ENCODE data around the gene MPP2. TPM values are rescaled to one million over a fixed set of nuclear protein-coding genes. Genes with fewer than 3 reads are reported as not detected.

Gene MPP2
- polyA plus RNA-seq, 1 of the 3 experiments (the other 2 are of a cell fraction), result 8.3 TPM

DNA sequence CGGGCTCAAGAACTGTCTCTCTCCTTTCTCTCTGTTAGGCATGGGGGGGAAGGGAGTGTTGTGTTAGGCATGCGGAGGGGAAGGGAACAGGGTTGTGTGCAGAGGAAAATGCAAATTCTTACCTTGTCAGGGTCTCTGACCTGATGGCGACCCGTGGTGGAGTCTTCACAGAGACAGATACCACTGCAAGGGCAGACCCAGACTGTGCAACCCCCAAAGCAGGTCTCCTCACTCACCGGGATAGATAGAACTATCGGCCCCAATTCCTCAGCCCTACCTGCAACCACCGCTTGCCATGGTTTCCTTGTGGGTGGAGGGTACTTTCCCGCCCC lies 9.6 kb upstream of the MPP2 start:
- DNase-seq, result no peak
- no peak overlapping the region for H3K4me3 ChIP-seq (ENCODE audit: low read depth in 2 of 2, low read length in 1 of 2)
- H3K27me3 ChIP-seq (ENCODE audit: insufficient read depth), result peaks cover 2% of the 10 kb centered on the region; the same call in 1 of the 2 replicates
- H3K4me1 ChIP-seq (ENCODE audit: control insufficient read depth in 1 of 2, insufficient read depth in 2 of 2, low read depth in 1 of 2, low read length in 1 of 2), result peaks cover 0 to 7% of the 10 kb centered on the region in 2 experiments; a peak in 1 of 4 replicates
- H3K36me3 ChIP-seq (replicated peaks in 1 of 2; ENCODE audit: control insufficient read depth in 1 of 2, insufficient read depth in 2 of 2, low read length in 1 of 2), result no peaks in the 10 kb centered on the region
- no peak overlapping the region for H2AFZ ChIP-seq (ENCODE audit: low read depth)
- H3K9me3 ChIP-seq, result no peaks in the 10 kb centered on the region
- no peak overlapping the region for H3K9ac ChIP-seq
- no peaks in the 10 kb centered on the region for H3K79me2 ChIP-seq (ENCODE audit: insufficient read depth)
- H3F3A ChIP-seq (replicated peaks; ENCODE audit: insufficient read depth), result no peaks in the 10 kb centered on the region
- no peak for TF ChIP-seq ZBTB33 (IDR thresholded peaks at IDR 0.05; ENCODE audit: borderline replicate concordance, low read depth)
- TF ChIP-seq YY1 (IDR thresholded peaks at IDR 0.05; ENCODE audit: low read depth), result no peak
- no peak for TF ChIP-seq MEF2A (IDR thresholded peaks at IDR 0.05; ENCODE audit: borderline replicate concordance, low read depth)
- no peak for TF ChIP-seq FOXJ3 (CRISPR knock-in tag; IDR thresholded peaks at IDR 0.05)
- H3K4me2 ChIP-seq, result no peak overlapping the region
- POLR2A ChIA-PET, result no interaction called here
- 79% methylated on average over 5 of the region's 8 CpGs for WGBS (ENCODE audit: low lambda C conversion rate)
- CTCF ChIA-PET, result no interaction called here
- no peaks in the 10 kb centered on the region for H3K9me2 ChIP-seq
- no peak overlapping the region for H3K27ac ChIP-seq (ENCODE audit: low read depth in 2 of 2, low read length in 1 of 2)
- no peaks in the 10 kb centered on the region for H4K20me1 ChIP-seq (ENCODE audit: insufficient read depth)

DNA sequence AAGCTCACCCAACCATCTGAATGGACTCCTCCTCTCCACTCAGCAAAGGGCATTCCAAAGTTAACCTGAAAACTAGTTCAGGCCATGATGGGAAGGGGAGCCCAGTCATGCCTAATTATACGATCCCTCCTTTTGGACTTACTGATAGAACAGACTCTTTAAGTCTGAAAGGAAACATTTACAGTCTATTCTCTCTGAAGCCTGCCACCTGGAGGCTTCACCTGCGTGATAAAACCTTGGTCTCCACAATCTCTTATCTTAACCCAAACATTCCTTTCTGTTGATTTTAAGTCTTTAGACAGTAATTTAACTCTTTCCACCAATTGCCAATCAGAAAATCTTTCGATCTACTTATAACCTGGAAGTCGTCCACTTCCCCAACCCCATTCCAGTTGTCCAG lies 9.0 kb upstream of the MPP2 start:
- no peaks in the 10 kb centered on the region for H3K9me3 ChIP-seq
- DNase-seq, result no peak
- H3K4me3 ChIP-seq (ENCODE audit: low read depth in 2 of 2, low read length in 1 of 2), result no peak overlapping the region
- no peak overlapping the region for H3K9ac ChIP-seq
- H4K20me1 ChIP-seq (ENCODE audit: insufficient read depth), result no peaks in the 10 kb centered on the region
- WGBS (ENCODE audit: low lambda C conversion rate), result 66% methylated on average over 4 of the region's 4 CpGs
- H3K4me1 ChIP-seq (ENCODE audit: control insufficient read depth in 1 of 2, insufficient read depth in 2 of 2, low read depth in 1 of 2, low read length in 1 of 2), result peaks cover 0 to 7% of the 10 kb centered on the region in 2 experiments; a peak in 1 of 4 replicates
- no peak overlapping the region for H2AFZ ChIP-seq (ENCODE audit: low read depth)
- H3F3A ChIP-seq (replicated peaks; ENCODE audit: insufficient read depth), result no peaks in the 10 kb centered on the region
- no peaks in the 10 kb centered on the region for H3K79me2 ChIP-seq (ENCODE audit: insufficient read depth)
- H3K9me2 ChIP-seq, result no peaks in the 10 kb centered on the region
- peaks cover 7% of the 10 kb centered on the region; the same call in 1 of the 2 replicates for H3K27me3 ChIP-seq (ENCODE audit: insufficient read depth)
- ChIA-PET CTCF (no interaction called here), POLR2A (no interaction called here)
- no peaks in the 10 kb centered on the region for H3K36me3 ChIP-seq (replicated peaks in 1 of 2; ENCODE audit: control insufficient read depth in 1 of 2, insufficient read depth in 2 of 2, low read length in 1 of 2)
- no peak overlapping the region for H3K27ac ChIP-seq (ENCODE audit: low read depth in 2 of 2, low read length in 1 of 2)
- H3K4me2 ChIP-seq, result no peak overlapping the region
- TF ChIP-seq POLR2AphosphoS5 (IDR thresholded peaks at IDR 0.05; ENCODE audit: low read depth, low read length) (no peak), RAD21 (IDR thresholded peaks at IDR 0.05; ENCODE audit: low read length) (no peak), RXRA (IDR thresholded peaks at IDR 0.05; ENCODE audit: borderline replicate concordance, low read depth) (no peak), ZBTB33 (IDR thresholded peaks at IDR 0.05; ENCODE audit: borderline replicate concordance, low read depth) (no peak), TCF12 (IDR thresholded peaks at IDR 0.05) (no peak), MXI1 (IDR thresholded peaks at IDR 0.05; ENCODE audit: low read depth, low read length) (no peak), PBX3 (IDR thresholded peaks at IDR 0.05) (no peak), JUND (IDR thresholded peaks at IDR 0.05) (no peak), GABPA (IDR thresholded peaks at IDR 0.05; ENCODE audit: low read depth) (no peak), SIN3A (IDR thresholded peaks at IDR 0.05; ENCODE audit: borderline replicate concordance, low read depth, low read length) (no peak), REST (IDR thresholded peaks at IDR 0.05; ENCODE audit: low read depth, low read length) (no peak), FOSL2 (IDR thresholded peaks at IDR 0.05; ENCODE audit: borderline replicate concordance, low read depth) (no peak), USF2 (IDR thresholded peaks at IDR 0.05; ENCODE audit: borderline replicate concordance, low read depth, low read length) (no peak), EP300 (IDR thresholded peaks at IDR 0.05; ENCODE audit: borderline replicate concordance in 1 of 2, low read depth in 1 of 2, low read length in 1 of 2) (no peak)
- TF ChIP-seq, protein P1, sequence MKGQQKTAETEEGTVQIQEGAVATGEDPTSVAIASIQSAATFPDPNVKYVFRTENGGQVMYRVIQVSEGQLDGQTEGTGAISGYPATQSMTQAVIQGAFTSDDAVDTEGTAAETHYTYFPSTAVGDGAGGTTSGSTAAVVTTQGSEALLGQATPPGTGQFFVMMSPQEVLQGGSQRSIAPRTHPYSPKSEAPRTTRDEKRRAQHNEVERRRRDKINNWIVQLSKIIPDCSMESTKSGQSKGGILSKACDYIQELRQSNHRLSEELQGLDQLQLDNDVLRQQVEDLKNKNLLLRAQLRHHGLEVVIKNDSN (IDR thresholded peaks at IDR 0.05; ENCODE audit: borderline replicate concordance, low read depth), result no peak

All from SK-N-SH (cell line).